GM18951 (cell line): ENCODE results near the gene GGT7.
"Not testable (repeated sequence)": the region's sequence is repeated elsewhere in the genome, so short reads cannot be mapped to it uniquely, and the experiment has no call there.

Experiments used
- POLR2A ChIP-seq: IDR thresholded peaks from 4 replicates; pipeline ENCODE4 v1.6.1; 2011; ENCODE audit warnings: mild to moderate bottlenecking; ENCODE audit not compliant: insufficient read length, insufficient read depth; ENCODE audit errors: extremely low read depth
- in situ Hi-C: fragments of 300-500 bp; cut with MboI; formaldehyde crosslinking; loops from one replicate; pipeline ENCODE4 v1.12.0; 2022; ENCODE audit warnings: low sequenced_read_pairs, mixed read lengths, inconsistent platforms; ENCODE audit not compliant: unreplicated experiment

The GGT7 gene

GRCh38 chr20:34872622-34873224, at the start of gene GGT7:
TSS of gene GGT7 (minus strand) at chr20:34872856. CDS start at chr20:34872815, 41 bp downstream.
- TF ChIP-seq POLR2A: peak; percentile 40

GRCh38 chr20:34921436-34921835, 48.8 kb upstream of the GGT7 start:
- no peak for TF ChIP-seq POLR2A
- in situ Hi-C loops: no loop called here

More at GRCh38 chr20:34872622-34873224, at the start of gene GGT7:
- in situ Hi-C loops: no loop called here

GRCh38 chr20:34920055-34920454, 47.4 kb upstream of the GGT7 start:
- in situ Hi-C loops: no loop called here

GRCh38 chr20:34916774-34917354, 44.2 kb upstream of the GGT7 start:
- in situ Hi-C loops: no loop called here

More at GRCh38 chr20:34920055-34920454, 47.4 kb upstream of the GGT7 start:
- no peak for TF ChIP-seq POLR2A

GRCh38 chr20:34915749-34916455, 43.2 kb upstream of the GGT7 start:
- in situ Hi-C loops: no loop called here
- TF ChIP-seq POLR2A: no peak

More at GRCh38 chr20:34916774-34917354, 44.2 kb upstream of the GGT7 start:
- no peak for TF ChIP-seq POLR2A

GRCh38 chr20:34915131-34915530, 42.5 kb upstream of the GGT7 start:
- in situ Hi-C loops: no loop called here
- TF ChIP-seq POLR2A: no peak

- in situ Hi-C loops: no loop called here
- no peak for TF ChIP-seq POLR2A
These were observed 35.2 kb upstream of the GGT7 start for GRCh38 chr20:34907616-34908469.

GRCh38 chr20:34904202-34904621, 31.6 kb upstream of the GGT7 start:
- in situ Hi-C loops: no loop called here
- TF ChIP-seq POLR2A: no peak

GRCh38 chr20:34898731-34899130, 26.1 kb upstream of the GGT7 start:
- in situ Hi-C loops: not testable (repeated sequence)

- in situ Hi-C loops: not testable (repeated sequence)
These were observed 25.5 kb upstream of the GGT7 start for GRCh38 chr20:34898129-34898528.

- no peak for TF ChIP-seq POLR2A
These were observed 23.5 kb upstream of the GGT7 start for GRCh38 chr20:34896086-34896621.

GRCh38 chr20:34895465-34895864, 22.8 kb upstream of the GGT7 start:
- no peak for TF ChIP-seq POLR2A
- in situ Hi-C loops: no loop called here

More at GRCh38 chr20:34896086-34896621, 23.5 kb upstream of the GGT7 start:
- in situ Hi-C loops: no loop called here

- no peak for TF ChIP-seq POLR2A
- in situ Hi-C loops: no loop called here
These were observed 22.1 kb upstream of the GGT7 start for GRCh38 chr20:34894723-34895122.
